Right ventricle myocardium superior (tissue), 1 donor: ENCODE results near the gene PLET1. TPM values are rescaled to one million over a fixed set of nuclear protein-coding genes. Genes with fewer than 3 reads are reported as not detected.
"Not testable (repeated sequence)": the region's sequence is repeated elsewhere in the genome, so short reads cannot be mapped to it uniquely, and the experiment has no call there.

ENCODE experiments used
- ATAC-seq: fragments of 200-7000 bp; cut with Tn5 transposase; one replicate; pipeline ENCODE4 v1.9.1; 2020; ENCODE audit warnings: mild to moderate bottlenecking; ENCODE audit not compliant: poor library complexity
- DNase-seq: peaks from one replicate; pipeline ENCODE4 v3.0.0-alpha.2; 2020
- intact Hi-C: fragments of 100-400 bp; cut with DNase I; formaldehyde crosslinking; loops from one replicate; pipeline ENCODE4 v1.11.2; 2022
- total RNA-seq: library from RNA; stranded (reverse); fragmentation: NEBNext Ultra II Directional; extraction: Animal tissue kit (Norgen Biotek cat#: 25700); gene quantifications from one replicate; pipeline ENCODE4 v1.2.1, GENCODE V29; 2021
- donor health status: DM: no; HTN: yes; CAD: no; lungs with severe emphysema.

PLET1 gene
- total RNA-seq, 1 donor from 2014 or later = not detected

DNA sequence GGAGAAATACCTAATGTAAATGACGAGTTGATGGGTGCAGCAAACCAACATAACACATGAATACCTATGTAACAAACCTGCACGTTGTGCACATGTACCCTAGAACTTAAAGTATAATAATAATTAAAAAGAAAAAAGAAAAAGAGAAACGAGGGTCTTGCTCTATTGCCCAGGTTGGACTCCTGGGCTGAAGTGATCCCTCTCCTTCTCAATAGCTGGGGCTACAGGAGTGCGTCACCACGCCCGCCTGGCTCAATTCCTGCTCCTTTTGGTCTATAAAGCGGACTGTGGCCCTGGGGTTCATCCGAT, 35.0 kb downstream of the PLET1 start:
- peak; percentile 76 for DNase-seq
- intact Hi-C loops = loop anchor here (10.0 kb wide), 1 partner anchor 1059 kb away; no protein-coding TSS in a partner anchor
- ATAC-seq = no peak

DNA sequence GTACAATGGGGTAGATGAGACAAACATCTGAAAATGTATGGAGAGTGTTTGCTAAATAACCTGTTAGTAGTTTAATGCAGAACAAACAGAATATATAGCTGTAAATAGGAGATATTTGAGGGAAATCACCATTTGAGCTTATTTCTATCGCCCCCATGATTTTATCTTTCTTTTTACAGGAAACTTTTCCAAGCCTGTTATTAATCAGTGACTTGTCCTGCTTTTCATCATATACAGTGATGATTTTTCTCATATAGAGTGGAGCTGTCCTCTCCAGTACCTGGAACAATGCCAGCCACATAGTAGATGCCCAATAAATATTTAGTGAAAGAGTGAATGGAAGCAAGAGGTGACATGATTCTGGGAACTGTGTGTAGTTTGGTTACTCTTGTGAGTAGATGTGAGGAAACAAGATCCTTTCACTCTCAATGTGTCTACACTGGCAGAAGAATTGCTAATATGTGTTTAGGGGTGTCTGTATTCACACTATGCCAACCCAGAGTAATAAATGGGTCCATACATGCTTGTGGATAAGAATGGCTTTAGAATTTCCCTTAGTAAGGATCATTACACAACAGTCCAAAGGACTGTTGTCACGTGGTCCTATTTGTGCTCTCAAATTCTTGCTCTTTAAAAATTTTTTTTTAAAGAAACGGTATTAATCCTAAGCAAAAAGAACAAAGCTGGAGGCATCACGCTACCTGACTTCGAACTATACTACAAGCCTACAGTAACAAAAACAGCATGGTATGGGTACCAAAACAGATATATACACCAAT, 36.7 kb downstream of the PLET1 start:
- ATAC-seq (no peak), DNase-seq (no peak)
- intact Hi-C loops = loop anchor here (10.0 kb wide), 1 partner anchor 1061 kb away; no protein-coding TSS in a partner anchor

DNA sequence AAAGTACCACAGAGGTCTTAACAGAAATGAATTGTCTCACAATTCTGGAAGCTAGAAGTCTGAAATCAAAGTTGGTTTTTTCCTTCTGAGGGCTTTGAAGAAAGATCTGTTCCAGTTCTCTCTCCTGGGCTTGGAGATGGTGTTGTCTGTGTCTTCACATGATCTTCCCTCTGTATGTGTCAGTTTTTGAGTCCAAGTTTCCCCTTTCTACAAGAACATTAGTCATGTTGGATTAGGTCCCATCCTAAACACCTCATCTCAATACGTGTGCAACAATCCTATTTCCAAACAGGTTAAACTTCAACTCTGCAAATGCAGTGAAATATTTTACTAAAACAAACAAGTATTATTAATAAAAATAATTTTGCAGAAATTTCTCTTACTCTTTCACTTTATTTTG, 37.5 kb downstream of the PLET1 start:
- intact Hi-C loops = loop anchor here (10.0 kb wide), 1 partner anchor 1062 kb away; no protein-coding TSS in a partner anchor
- ATAC-seq = no peak
- DNase-seq = no peak

DNA sequence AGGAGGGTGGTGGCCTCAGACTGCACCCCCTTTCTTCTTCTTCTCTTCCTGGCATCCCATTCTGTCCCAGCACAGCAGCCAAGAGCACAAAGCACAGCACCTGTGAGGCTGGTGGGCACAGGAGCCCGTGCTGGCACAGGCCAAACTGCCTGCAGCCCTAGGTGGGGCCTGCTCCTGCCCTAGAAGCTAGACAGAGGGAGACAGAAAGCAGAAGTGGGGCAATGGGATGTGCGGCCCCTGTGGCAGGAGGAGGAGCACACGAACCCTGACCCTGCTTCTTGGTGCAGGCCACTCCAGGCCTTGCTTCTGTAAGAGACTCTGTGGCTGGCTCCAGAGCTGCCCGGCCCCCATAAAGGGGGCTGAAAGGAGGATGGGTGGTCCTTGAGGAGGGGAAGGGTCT, 38.4 kb downstream of the PLET1 start:
- DNase-seq (no peak), ATAC-seq (no peak)
- intact Hi-C loops = loop anchor here (10.0 kb wide), 1 partner anchor 1062 kb away; no protein-coding TSS in a partner anchor

DNA sequence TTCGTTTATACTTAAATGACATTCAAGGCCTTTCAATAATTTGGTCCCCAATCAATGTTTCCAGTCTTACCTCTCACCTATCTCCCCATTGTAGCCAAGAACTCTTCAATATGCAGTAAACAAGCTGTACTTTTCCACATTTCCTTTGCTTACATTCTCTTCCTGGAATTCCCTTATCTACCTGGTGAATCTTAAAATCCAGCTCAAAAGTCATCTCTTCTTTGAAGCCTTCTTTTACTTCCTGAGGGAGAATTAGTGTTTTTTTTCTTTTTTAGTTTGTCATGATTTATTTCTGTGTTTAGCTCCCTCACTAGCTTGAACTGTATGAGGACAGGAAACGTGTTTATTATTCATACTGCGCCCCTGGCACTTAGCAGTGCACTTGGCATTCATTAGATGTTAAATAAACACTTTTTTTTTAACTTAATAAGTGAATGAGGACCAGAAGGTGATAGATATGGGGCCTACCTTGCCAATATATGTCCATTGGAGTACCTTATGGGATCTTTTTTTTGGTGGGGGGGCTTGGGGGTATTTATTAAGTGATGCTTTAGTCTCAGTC, 39.3 kb downstream of the PLET1 start:
- no peak for ATAC-seq
- intact Hi-C loops = loop anchor here (10.0 kb wide), 1 partner anchor 1063 kb away; no protein-coding TSS in a partner anchor
- no peak for DNase-seq

DNA sequence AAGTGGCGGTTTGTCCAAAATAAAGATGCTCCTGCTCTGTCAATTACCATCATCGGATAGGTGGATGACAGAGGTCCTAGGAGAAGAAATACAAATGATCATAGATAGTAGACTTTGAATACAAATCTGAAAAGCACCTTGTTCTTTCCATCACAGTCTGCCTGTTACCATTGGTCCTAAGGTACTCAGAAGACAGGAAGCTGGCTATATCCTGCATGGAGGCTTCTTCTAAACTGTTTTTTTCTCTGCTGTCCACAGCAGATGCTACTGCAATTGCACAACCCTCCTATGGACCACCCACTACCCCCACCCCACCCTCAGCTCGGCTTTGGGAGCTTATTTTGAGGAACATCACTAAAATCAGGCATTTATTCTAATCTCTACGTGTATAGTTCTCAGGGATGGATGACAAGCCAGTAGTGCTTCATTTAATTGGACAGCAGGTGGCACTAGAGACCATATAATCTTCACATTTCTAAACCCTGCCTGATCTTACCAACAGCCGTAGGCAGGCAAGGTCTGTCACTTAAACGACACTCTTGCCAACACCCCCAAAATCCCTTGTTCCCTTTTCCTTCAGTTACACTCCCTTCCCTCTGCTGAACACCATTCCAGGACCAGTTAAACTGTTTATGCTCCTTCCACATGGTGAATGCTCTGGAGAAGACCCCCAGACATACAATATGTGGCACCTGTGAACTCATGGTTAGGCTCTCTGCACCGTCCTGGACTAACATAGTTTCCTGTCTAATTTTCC, 41.0 kb downstream of the PLET1 start:
- ATAC-seq (peak; percentile 95), DNase-seq (no peak)
- intact Hi-C loops = loop anchor here (2.0 to 10.0 kb wide), 2 partner anchors 61 to 1065 kb away; no protein-coding TSS in a partner anchor

DNA sequence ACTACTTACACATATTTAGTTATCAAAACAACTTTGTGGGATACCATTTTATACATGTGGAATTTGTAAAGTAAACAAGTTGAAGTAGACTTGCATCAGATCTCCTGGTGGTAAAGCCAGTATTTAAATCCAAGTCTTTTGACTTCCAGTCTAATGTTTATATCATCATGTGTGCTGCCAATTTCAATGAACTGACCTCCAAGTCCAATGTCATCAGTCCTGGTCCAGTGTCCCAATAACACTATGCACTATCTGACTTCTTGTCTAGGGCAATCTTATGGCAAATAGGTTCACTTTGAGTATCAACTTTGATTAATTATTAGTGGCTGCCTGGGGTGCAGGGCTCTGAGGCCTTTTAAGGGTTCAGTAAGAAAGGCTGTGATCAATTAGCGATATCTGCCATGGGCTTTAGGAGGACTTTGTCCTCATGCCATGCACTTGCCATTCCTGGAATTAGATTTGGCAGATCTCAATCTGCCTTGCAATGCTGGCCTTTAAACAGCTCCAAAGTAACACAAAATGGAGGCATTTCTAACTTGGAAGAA, 44.0 kb downstream of the PLET1 start:
- intact Hi-C loops = no loop called here
- ATAC-seq (no peak), DNase-seq (no peak)

DNA sequence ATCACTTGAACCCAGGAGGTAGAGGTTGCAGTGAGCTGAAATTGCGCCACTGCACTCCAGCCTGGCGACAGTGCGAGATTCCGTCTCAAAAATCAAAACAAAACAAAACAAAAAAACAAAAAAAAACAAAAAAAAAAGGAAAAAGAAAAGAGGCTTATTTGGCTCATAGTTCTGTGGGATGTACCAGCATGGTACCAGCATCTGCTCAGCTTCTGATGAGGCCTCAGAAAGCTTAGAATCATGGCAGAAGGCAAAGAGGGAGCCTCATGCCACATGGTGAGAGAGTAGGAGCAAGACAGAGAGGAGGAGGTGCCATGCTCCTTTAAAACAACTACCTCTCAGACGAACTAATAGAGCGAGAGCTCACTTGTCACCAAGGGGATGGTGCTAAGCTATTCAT, 45.0 kb downstream of the PLET1 start:
- intact Hi-C loops = no loop called here
- ATAC-seq = no peak
- DNase-seq = no peak

DNA sequence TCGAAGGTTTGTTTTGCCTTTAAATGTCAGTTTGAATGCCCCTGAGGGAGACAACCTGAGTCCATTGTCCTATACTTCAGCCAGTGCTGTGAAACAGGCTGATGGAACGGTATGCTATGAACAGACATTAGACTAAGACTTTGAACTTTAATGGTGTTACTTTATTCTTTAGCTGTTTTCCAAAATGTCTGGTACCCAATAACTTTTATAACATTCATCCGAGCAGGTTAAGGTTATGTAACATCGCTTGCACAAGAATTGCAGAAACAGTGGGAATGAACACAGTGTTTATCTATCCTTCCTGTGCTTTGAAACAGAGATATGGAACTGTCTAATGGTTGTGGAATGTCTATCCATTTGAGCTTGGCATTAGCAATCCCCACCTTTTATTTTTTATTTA, 46.9 kb downstream of the PLET1 start:
- intact Hi-C loops = no loop called here
- DNase-seq (no peak), ATAC-seq (peak; percentile 33)

DNA sequence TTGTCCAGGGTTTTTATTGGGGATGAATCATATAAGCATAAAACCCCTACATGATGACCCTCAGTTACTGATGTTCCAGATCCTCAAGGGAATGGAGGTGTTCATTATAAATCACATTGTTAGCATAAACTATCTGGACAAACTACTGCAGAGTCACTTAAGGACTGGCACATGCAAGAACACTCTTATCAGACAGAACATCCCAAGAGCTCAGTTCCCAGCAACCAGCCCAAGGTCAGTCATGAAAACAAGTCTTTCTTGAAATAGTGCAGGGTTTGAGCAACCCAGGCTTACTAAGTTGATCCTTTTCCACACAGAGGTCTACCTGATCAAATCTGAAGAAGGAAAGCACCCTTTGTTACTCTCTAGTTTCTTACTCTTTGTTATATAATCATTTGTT, 48.0 kb downstream of the PLET1 start:
- intact Hi-C loops = no loop called here
- peak; percentile 58 for ATAC-seq

DNA sequence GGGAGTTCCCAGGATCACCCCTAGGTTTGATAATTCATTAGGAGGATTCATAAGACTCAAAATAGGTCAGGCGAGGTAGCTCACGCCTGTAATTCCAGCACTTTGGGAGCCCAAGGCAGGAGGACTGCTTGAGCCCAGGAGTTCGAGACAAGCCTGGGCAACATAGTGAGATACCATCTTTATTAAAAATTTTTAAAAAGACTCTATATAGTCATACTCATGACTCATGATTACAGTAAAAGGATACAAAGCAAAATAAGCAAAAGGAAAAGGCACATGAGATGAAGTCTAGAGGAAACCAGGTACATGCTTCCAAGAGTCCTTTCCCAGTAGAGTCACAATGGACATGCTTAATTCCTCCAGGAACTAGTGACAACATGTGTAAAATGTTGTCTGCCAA, 48.4 kb downstream of the PLET1 start:
- DNase-seq = no peak
- intact Hi-C loops = no loop called here
- ATAC-seq = no peak

More for the DNA sequence above, 48.0 kb downstream of the PLET1 start:
- no peak for DNase-seq

DNA sequence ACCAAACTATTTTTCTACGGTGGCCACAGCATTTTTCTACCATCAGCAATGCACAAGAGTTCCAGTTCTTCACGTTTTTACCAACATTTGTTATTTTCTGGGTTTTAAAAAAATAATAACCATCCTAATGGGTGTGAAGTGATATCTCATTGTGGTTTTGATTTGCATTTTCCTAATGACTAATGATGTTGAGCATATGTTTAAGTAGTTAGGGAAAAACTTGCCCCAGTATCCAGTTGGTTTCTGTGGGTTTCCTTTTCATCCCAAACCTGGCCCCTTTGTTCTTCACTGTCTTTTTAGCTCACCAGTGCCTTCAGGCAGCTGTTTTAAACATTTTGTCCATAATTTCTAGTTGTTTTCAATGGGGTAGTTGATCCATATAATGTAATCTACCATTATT, 49.1 kb downstream of the PLET1 start:
- intact Hi-C loops = no loop called here
- ATAC-seq (no peak), DNase-seq (no peak)

DNA sequence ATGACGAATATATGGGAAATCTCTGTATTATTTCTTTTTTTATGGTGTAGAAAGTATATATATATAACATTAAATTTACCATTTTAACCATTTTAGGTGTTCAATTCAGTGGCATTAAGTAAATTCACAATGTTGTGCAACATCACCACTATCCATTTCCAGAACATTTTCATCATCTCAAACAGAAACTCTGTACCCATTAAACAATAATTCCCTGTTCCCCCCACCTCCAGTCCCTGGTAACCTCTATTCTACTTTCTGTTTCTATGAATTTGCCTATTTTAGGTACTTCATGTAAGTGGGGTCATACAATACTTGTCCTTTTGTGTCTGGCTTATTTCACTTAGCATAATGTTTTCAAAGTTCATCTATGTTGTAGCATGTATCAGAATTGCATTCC, 49.8 kb downstream of the PLET1 start:
- ATAC-seq (no peak), DNase-seq (no peak)
- intact Hi-C loops = no loop called here

DNA sequence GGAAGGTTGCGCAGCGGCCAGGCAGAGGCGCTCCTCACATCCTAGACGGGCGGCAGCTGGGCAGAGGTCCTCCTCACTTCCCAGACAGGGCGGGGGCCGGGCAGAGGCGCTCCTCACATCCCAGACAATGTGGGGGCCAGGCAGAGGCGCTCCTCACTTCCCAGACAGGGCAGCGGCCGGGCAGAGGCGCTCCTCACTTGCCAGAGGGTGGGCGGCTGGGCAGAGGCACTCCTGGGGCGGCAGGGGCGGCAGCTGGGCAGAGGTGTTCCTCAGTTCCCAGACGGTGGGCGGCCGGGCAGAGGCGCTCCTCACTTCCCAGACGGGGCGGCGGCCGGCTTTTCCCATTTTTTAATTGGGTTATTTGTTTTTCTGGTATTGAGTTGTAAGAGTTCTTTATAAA, 54.6 kb downstream of the PLET1 start:
- DNase-seq (no peak), ATAC-seq (no peak)
- intact Hi-C loops = no loop called here

DNA sequence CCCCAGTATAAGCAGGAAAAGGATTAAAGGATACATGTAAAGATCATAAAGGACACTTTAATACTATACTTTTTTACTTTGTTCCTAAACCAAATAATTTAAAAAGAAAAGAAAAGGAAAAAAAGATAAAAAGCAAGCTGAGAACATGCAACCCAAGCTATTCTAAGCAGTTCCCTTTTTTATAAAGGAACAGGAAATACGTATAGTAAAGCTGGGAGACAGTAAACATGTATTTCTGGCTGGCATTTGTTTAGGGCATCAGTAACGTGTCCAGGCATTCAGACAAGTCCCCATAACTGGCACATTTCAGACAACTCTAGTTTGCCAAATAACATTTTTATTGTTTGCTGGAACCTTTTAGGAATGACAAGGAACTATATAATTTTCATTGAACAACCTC, 60.4 kb downstream of the PLET1 start:
- intact Hi-C loops = no loop called here

DNA sequence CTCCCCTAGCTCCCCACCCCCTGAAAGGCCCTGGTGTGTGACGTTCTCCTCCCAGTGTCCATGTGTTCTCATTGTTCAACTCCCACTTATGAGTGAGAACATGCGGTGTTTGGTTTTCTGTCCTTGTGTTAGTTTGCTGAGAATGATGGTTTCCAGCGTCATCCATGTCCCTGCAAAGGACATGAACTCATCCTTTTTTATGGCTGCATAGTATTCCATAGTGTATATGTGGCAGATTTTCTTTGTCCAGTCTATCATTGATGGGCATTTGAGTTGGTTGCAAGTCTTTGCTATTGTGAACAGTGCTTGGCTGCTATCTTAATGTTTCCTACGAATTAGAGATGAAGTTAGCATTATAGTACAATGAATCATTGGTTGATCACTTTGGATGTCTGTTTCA, 61.6 kb downstream of the PLET1 start:
- ATAC-seq, intact Hi-C loops: not testable (repeated sequence)

More for the DNA sequence above, 60.4 kb downstream of the PLET1 start:
- DNase-seq (no peak), ATAC-seq (no peak)

More for the DNA sequence above, 61.6 kb downstream of the PLET1 start:
- not testable (repeated sequence) for DNase-seq
